HUES64 (cell line): ENCODE data around the gene LMF2.

Source experiments
- H3K27ac ChIP-seq: 2 replicates; pipeline ENCODE4 v1.7.0; 2013; ENCODE audit warnings: low read depth, low read length, inconsistent platforms
- H3K27me3 ChIP-seq: 2 replicates; pipeline ENCODE4 v1.6.1; 2013; ENCODE audit warnings: mild to moderate bottlenecking, low read length; ENCODE audit not compliant: insufficient read depth
- H3K36me3 ChIP-seq: 2 replicates; pipeline ENCODE4 v1.6.1; 2013; ENCODE audit warnings: mild to moderate bottlenecking, low read length; ENCODE audit not compliant: insufficient read depth
- H3K4me1 ChIP-seq: 2 replicates; pipeline ENCODE4 v1.6.1; 2013; ENCODE audit warnings: mild to moderate bottlenecking, low read length, moderate library complexity; ENCODE audit not compliant: insufficient read depth
- H3K4me3 ChIP-seq: 2 replicates; pipeline ENCODE4 v1.5.1; 2013; ENCODE audit warnings: mild to moderate bottlenecking, low read length, moderate library complexity
- H3K9ac ChIP-seq: 2 replicates; pipeline ENCODE4 v1.6.1; 2013; ENCODE audit warnings: mild to moderate bottlenecking, low read depth, low read length
- H3K9me3 ChIP-seq: 2 replicates; pipeline ENCODE4 v1.6.1; 2013; ENCODE audit warnings: low read depth, low read length; ENCODE audit not compliant: insufficient read depth
- WGBS: fragments of 150-250, 120-280 bp; methylation state at CpG from one replicate; pipeline ENCODE4 v1.1.7; 2013; ENCODE audit warnings: missing lambda C conversion rate; 5-methylcytosine and 5-hydroxymethylcytosine counted together

LMF2 gene

GRCh38 chr22:50456026-50456425 is 51.5 kb downstream of the LMF2 start:
- WGBS = 92% methylated on average over 11 of the region's 11 CpGs
- no peaks in the 10 kb centered on the region for H3K9me3 ChIP-seq
- no peak overlapping the region for H3K4me3 ChIP-seq
- H3K9ac ChIP-seq = no peak overlapping the region
- H3K27me3 ChIP-seq = no peaks in the 10 kb centered on the region
- no peaks in the 10 kb centered on the region for H3K4me1 ChIP-seq
- H3K36me3 ChIP-seq = peaks cover 75% of the 10 kb centered on the region
- no peak overlapping the region for H3K27ac ChIP-seq

DNA sequence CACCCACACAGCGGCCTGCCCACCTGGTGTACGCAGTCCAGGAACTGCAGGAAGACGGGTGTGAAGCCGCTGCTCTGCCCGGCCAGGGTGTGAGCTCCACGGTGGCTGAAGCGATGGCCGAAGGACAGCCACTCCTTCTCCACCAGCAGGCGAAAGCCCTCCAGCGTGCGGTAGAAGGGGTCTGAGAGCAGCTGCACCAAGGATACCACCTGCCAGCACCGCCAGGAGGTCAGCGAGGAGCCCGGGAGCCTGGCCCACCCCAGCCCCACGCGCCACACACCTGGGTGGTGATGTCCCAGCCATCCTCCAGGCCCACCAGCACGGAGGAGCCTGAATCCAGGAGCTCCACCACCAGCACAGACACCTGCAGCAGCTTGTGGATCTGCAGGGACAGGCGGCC is 52.3 kb downstream of the LMF2 start:
- no peak overlapping the region for H3K9ac ChIP-seq
- 96% methylated on average over 18 of the region's 18 CpGs for WGBS
- peaks cover 72% of the 10 kb centered on the region for H3K36me3 ChIP-seq

GRCh38 chr22:50454556-50455075 is 52.9 kb downstream of the LMF2 start:
- Histone ChIP-seq H3K9ac (no peak overlapping the region), H3K9me3 (no peaks in the 10 kb centered on the region), H3K36me3 (peaks cover 71% of the 10 kb centered on the region), H3K4me3 (no peak overlapping the region), H3K27me3 (no peaks in the 10 kb centered on the region), H3K27ac (no peak overlapping the region), H3K4me1 (no peaks in the 10 kb centered on the region)
- WGBS = 96% methylated on average over 27 of the region's 27 CpGs

More for the DNA sequence above, 52.3 kb downstream of the LMF2 start:
- no peaks in the 10 kb centered on the region for H3K4me1 ChIP-seq
- no peaks in the 10 kb centered on the region for H3K27me3 ChIP-seq
- no peaks in the 10 kb centered on the region for H3K9me3 ChIP-seq
- H3K27ac ChIP-seq = no peak overlapping the region
- no peak overlapping the region for H3K4me3 ChIP-seq
